ENCODE results near the gene CIAPIN1.

- TF ChIP-seq CTCF (IDR thresholded peaks at IDR 0.05) (no peak), ZFX (IDR thresholded peaks at IDR 0.05; ENCODE audit: borderline replicate concordance) (no peak)
Observed at GRCh38 chr16:57430955-57431354, 16.2 kb downstream of the CIAPIN1 start.

All from 22Rv1 (cell line).